AG09309 (cell line): ENCODE results near the gene HCN2.
"Not testable (repeated sequence)": the region's sequence is repeated elsewhere in the genome, so short reads cannot be mapped to it uniquely, and the experiment has no call there.

ENCODE experiments used
- DNase-seq: peaks from one replicate; pipeline ENCODE4 v3.0.0-alpha.2; 2010; ENCODE audit warnings: low read depth
- H3K4me3 ChIP-seq: 2 replicates; pipeline ENCODE4 v1.5.1; 2011; ENCODE audit warnings: mild to moderate bottlenecking, low read depth, low read length, moderate library complexity; ENCODE audit not compliant: control insufficient read depth
- TF ChIP-seq, protein P1 (sequence below): IDR thresholded peaks from 2 replicates; pipeline ENCODE4 v1.5.1; 2011; ENCODE audit warnings: mild to moderate bottlenecking, low read depth, low read length, inconsistent platforms; ENCODE audit not compliant: insufficient read depth, control insufficient read depth; ENCODE audit errors: missing control alignments

The HCN2 gene

DNA sequence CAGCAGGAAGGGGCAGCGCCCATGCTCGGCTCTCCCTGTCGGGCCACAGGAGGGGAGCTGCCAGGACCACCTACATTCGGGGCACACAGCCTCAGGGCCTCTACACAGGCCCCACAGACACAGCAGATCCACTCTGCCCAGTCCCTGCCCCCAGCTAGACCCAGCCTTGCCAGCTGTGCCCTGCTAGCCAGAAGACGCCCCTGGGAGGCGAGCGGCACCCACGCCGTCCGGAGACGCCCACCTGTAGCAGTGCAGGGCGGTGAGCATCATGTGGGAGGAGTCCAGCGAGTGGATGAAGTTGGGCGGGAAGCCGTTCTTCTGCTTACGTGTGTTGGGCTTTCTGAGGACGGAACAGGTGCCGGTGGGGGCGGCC is 28.6 kb downstream of the HCN2 start:
- TF ChIP-seq, protein P1, sequence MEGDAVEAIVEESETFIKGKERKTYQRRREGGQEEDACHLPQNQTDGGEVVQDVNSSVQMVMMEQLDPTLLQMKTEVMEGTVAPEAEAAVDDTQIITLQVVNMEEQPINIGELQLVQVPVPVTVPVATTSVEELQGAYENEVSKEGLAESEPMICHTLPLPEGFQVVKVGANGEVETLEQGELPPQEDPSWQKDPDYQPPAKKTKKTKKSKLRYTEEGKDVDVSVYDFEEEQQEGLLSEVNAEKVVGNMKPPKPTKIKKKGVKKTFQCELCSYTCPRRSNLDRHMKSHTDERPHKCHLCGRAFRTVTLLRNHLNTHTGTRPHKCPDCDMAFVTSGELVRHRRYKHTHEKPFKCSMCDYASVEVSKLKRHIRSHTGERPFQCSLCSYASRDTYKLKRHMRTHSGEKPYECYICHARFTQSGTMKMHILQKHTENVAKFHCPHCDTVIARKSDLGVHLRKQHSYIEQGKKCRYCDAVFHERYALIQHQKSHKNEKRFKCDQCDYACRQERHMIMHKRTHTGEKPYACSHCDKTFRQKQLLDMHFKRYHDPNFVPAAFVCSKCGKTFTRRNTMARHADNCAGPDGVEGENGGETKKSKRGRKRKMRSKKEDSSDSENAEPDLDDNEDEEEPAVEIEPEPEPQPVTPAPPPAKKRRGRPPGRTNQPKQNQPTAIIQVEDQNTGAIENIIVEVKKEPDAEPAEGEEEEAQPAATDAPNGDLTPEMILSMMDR: no peak
- DNase-seq: no peak
- no peak overlapping the region for H3K4me3 ChIP-seq

DNA sequence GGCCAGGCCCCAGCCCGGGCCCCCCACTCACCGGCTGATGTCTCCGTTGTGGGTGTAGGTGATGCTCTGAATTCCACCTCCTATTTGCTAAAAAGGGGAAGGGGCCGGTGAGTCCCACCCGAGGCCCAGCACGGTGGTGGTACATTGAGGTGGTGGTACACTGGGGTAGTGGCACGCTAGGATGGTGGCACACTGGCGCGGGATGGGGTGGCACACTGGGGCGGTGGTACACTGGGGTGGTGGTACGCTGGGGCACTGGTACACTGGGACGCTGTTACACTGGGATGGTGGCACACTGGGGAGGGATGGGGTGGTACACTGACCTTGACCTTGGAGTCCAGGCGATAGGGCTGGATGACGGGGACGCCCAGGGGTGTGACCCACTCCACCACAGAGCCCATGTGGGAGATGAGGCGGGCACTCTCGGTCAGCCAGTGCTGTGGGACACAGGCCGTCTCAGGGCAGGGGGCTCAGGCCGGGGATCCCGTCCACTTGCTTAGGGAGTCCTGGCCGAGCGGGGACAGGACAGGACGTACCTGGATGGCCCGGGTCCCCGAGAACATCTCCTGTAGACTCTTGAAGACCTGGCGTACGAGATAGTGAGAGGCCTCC is 29.1 kb downstream of the HCN2 start:
- H3K4me3 ChIP-seq: no peak overlapping the region
- no peak for DNase-seq
- TF ChIP-seq, protein P1: no peak

DNA sequence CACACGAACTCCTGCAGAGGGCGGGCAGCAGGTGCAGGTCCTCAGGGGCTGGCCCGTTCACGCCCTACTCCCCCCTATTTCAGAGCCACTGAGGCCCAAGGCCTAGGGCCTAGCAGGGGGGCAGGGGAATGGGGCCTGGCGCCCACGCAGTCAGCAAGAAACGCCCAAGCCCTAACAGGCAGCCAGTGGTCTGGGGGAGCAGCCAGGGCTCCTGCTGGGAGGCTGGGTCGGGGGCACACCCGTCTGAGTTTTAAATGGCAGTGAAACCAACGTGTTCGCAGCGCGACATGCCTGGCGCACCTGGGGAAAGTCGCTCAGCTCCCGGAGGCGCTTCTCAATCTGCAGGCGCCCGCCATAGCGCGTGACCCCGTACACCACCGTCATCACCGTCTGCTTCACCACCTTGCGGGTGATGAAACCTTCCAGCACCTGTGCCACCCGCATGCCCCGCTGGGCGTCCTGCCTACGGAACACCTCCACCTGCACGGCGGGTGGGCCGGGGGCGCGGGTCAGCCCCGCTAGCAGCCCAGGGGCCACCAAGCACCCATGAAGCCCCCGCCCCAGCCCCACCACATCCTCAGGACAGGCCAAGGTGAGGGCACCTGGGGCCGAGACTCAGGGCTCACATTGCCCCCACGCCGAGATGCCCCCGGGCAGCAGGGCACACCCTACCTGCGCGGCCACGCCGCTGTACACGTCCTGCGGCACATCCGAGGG is 29.8 kb downstream of the HCN2 start:
- TF ChIP-seq, protein P1: no peak
- no peak overlapping the region for H3K4me3 ChIP-seq
- DNase-seq: no peak

DNA sequence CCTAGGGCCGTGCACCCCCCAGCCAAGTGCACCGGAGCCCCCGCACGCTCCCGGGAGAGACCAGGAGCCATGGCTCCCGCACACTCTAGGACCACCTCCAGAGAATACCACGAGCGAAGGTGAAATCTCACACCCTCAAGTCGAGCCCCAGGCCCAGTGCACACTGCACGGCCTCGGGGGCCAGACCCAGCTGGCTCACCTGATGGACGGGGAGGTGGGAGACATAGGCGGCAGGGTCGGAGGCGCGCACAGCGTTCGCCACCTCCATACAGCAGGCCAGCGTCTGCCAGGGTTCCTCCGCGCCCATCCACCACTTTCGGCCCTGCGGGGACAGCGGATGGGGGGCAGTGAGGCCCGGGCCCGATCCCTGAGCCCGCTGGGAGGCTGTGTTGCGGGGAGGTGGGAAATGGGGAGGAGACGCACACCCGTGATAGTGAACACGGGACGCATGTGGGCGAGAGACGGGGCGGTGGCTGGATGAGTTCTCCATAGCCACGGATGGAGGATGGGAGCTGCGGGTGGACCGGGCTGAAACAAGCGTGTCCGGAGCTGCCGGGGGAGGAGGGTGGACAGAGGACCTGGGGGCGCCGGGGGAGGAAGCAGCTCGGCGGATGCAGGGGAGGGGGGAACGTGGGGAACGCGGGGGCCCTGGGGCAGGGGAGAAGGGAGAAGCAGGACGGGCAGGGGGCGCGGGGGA is 30.6 kb downstream of the HCN2 start:
- no peak overlapping the region for H3K4me3 ChIP-seq
- TF ChIP-seq, protein P1: no peak
- no peak for DNase-seq

DNA sequence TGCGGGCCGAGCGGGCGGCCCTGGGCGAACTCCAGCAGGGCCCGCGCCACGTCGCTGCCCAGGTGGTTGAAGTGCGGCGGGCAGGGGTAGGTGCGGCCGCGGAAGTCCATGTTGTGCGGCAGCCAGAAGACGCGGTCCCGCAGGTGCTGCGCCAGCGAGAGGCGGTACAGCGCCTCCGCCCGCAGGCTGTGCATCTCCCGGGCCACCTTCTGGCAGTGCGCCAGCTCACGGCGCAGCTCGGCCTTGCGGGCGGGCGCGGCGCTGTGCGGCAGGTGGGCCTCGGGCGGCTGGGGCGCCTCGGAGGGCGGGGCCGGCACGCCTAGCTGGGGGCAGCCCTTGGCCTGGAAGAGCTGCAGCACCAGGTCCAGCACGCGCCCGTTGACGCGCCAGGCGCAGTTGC is 31.5 kb downstream of the HCN2 start:
- H3K4me3 ChIP-seq, DNase-seq: not testable (repeated sequence)

DNA sequence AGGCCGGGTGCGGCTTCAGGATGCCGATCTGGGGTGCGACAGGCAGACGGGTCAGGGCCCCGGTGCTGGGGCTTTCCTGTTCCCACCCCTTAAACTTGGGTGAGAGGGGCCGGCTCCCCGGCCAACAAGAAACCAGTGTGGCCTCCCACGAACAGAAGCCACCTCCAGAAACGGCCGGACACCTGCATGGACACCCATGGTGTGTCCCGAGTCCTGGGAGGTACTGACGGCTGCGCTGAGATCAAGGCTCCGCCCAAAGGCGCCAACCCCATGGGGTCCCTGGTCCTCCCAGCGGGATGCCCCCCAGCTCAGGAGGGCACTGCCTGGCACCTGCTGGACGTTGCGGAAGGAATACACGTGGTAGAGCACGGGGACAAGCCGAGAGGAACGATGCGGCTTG is 32.1 kb downstream of the HCN2 start:
- no peak for DNase-seq
- no peak overlapping the region for H3K4me3 ChIP-seq
- TF ChIP-seq, protein P1: no peak

DNA sequence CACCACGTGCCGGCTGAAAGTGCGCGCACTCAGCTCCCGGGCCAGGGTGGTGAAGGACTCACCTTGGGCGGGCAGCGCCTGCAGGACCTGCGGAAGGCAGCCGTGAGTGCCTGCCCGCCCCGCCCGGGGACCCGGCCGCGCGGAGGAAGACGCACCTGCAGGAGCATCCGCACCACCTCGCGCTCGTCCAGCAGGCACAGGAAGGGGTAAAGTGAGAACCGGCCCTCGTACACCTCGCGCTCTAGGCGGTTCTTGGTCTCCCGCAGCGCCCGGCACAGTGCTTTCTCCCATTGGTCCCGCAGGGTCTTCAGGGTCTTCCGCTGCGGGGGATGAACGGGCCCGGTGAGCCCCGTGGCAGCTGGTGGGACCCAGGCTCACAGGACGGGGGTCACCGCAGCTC is 33.0 kb downstream of the HCN2 start:
- TF ChIP-seq, protein P1: no peak

More for the DNA sequence above, 33.0 kb downstream of the HCN2 start:
- no peak overlapping the region for H3K4me3 ChIP-seq
- no peak for DNase-seq
